ENCODE data around the gene DGKK.

GRCh38 chrX:50343917-50344316 lies 126.7 kb downstream of the DGKK start:
- no peak for TF ChIP-seq CTCF (conservative IDR thresholded peaks at IDR 0.05; ENCODE audit: low read depth, low read length)
- TF ChIP-seq BHLHE40 (IDR thresholded peaks at IDR 0.05; ENCODE audit: low read depth, low read length): no peak
- TF ChIP-seq ELK1 (IDR thresholded peaks at IDR 0.05; ENCODE audit: borderline replicate concordance, low read depth, low read length): no peak

All from IMR-90 (cell line).